Lower lobe of right lung (tissue), 2 donors: ENCODE data around the gene NOS2. TPM values are rescaled to one million over a fixed set of nuclear protein-coding genes. Genes with fewer than 3 reads are reported as not detected.
"Not testable (repeated sequence)": the region's sequence is repeated elsewhere in the genome, so short reads cannot be mapped to it uniquely, and the experiment has no call there.

ENCODE experiments used
- ATAC-seq, 2 donors: fragments of 200-7000 bp; cut with Tn5 transposase; one replicate each; pipeline ENCODE4 v1.9.1; 2020 to 2022; ENCODE audit warnings: mild to moderate bottlenecking in 2 of 2, moderate library complexity in 2 of 2
- DNase-seq: peaks from one replicate; pipeline ENCODE4 v3.0.0-alpha.2; 2020
- H3K27ac ChIP-seq: fragments of 200-600 bp; one replicate; pipeline ENCODE4 v1.8.0; 2022
- H3K27me3 ChIP-seq: fragments of 200-600 bp; one replicate; pipeline ENCODE4 v1.8.0; 2022; ENCODE audit warnings: low read depth
- H3K36me3 ChIP-seq: fragments of 200-600 bp; one replicate; pipeline ENCODE4 v1.8.0; 2022; ENCODE audit warnings: mild to moderate bottlenecking
- H3K4me1 ChIP-seq: fragments of 200-600 bp; one replicate; pipeline ENCODE4 v1.8.0; 2022
- H3K4me3 ChIP-seq: fragments of 200-600 bp; one replicate; pipeline ENCODE4 v1.8.0; 2022; ENCODE audit warnings: mild to moderate bottlenecking
- H3K9me3 ChIP-seq: fragments of 200-600 bp; one replicate; pipeline ENCODE4 v1.8.0; 2022
- intact Hi-C: fragments of 100-400 bp; cut with DNase I; formaldehyde crosslinking; loops from one replicate; pipeline ENCODE4 v1.11.0; 2022
- total RNA-seq: library from RNA; stranded (reverse); fragmentation: NEBNext Ultra II Directional; extraction: Animal tissue kit (Norgen Biotek cat#: 25700); gene quantifications from one replicate; pipeline ENCODE4 v1.2.1, GENCODE V29; 2021
- TF ChIP-seq, protein P1 (sequence below): fragments of 200-600 bp; IDR thresholded peaks from one replicate; pipeline ENCODE4 v1.8.0; 2022; ENCODE audit warnings: antibody characterized with exemption, mild to moderate bottlenecking
- donor health status: DM: no; HTN: yes; CAD: no; lungs with severe emphysema.

The NOS2 gene
- total RNA-seq, 1 donor from 2014 or later, result 0.38 TPM

DNA sequence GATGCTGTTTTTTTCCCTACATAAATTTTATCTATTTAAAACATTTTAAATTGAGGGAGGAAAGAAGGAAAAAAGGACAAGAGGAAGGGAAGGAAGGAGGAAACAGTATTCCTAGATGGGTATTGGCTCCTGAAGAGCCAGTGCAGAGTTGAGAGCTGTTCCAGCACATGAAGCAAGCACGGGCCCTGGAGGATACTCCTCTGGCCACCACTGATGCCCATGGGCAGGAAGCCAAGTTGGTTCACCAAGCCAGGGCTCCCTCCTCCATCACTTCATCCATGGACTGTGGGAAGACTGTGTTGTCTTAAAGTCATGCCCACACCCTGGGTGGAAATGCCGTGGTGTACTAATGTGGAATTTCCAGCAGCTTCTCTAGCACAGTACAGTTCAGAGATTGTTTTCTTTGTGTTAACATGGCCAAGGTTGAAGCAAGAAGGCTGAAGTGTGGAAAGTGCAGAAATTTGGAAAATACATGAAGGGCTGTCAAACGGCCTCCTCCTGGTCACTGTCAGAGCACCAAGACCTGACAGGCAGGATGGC, 23.9 kb upstream of the NOS2 start:
- H3K9me3 ChIP-seq, result no peaks in the 10 kb centered on the region
- intact Hi-C loops, result no loop called here
- TF ChIP-seq, protein P1, sequence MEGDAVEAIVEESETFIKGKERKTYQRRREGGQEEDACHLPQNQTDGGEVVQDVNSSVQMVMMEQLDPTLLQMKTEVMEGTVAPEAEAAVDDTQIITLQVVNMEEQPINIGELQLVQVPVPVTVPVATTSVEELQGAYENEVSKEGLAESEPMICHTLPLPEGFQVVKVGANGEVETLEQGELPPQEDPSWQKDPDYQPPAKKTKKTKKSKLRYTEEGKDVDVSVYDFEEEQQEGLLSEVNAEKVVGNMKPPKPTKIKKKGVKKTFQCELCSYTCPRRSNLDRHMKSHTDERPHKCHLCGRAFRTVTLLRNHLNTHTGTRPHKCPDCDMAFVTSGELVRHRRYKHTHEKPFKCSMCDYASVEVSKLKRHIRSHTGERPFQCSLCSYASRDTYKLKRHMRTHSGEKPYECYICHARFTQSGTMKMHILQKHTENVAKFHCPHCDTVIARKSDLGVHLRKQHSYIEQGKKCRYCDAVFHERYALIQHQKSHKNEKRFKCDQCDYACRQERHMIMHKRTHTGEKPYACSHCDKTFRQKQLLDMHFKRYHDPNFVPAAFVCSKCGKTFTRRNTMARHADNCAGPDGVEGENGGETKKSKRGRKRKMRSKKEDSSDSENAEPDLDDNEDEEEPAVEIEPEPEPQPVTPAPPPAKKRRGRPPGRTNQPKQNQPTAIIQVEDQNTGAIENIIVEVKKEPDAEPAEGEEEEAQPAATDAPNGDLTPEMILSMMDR, result no peak
- no peaks in the 10 kb centered on the region for H3K36me3 ChIP-seq
- H3K4me1 ChIP-seq, result no peaks in the 10 kb centered on the region
- H3K4me3 ChIP-seq, result no peak overlapping the region
- H3K27ac ChIP-seq, result no peak overlapping the region
- no peak for DNase-seq
- ATAC-seq, result no peak
- H3K27me3 ChIP-seq, result no peaks in the 10 kb centered on the region

DNA sequence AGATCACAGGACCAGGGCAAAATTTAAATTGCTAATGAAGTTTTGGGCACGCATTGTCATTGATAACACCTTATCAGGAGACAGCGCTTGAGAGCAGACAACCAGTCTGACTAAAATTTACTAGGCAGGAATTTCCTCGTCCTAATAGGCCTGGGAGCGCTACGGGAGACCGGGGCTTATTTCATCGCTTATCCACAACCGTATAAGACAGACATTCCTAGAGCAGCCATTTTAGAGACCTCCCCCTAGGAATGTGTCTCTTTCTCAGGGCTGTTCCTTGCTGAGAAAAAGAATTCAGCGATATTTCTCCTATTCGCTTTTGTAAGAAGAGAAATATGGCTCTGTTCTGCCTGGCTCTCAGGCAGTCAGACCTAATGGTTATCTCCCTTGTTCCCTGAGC, 21.8 kb upstream of the NOS2 start:
- H3K9me3 ChIP-seq, H3K4me1 ChIP-seq, H3K27ac ChIP-seq, H3K36me3 ChIP-seq, intact Hi-C loops, H3K27me3 ChIP-seq, ATAC-seq, DNase-seq, H3K4me3 ChIP-seq: not testable (repeated sequence)

DNA sequence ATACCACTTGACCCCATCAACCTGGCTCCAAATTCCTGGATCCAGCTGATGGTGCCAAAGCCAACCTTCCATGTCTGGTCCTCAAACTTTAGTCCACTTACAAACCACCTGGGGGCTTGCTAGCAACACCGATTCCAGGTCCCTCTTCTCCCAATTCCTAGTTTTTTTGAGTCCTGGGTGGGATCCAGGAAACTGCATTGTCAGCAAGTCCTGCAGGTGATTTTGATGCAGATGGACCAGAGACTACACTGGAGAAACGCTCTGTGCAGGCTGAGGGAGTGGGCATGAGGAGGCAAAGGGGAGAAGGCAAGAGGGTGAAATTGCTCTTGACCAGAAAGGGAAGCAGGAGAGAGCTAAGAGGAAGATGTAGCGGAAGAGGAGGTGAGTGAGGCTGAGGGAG, 21.0 kb upstream of the NOS2 start:
- no peaks in the 10 kb centered on the region for H3K4me1 ChIP-seq
- no peaks in the 10 kb centered on the region for H3K27me3 ChIP-seq
- ATAC-seq (no peak), DNase-seq (no peak)
- H3K9me3 ChIP-seq, result no peaks in the 10 kb centered on the region
- H3K4me3 ChIP-seq, result no peak overlapping the region
- TF ChIP-seq, protein P1, result no peak
- H3K36me3 ChIP-seq, result no peaks in the 10 kb centered on the region
- intact Hi-C loops, result no loop called here
- no peak overlapping the region for H3K27ac ChIP-seq

DNA sequence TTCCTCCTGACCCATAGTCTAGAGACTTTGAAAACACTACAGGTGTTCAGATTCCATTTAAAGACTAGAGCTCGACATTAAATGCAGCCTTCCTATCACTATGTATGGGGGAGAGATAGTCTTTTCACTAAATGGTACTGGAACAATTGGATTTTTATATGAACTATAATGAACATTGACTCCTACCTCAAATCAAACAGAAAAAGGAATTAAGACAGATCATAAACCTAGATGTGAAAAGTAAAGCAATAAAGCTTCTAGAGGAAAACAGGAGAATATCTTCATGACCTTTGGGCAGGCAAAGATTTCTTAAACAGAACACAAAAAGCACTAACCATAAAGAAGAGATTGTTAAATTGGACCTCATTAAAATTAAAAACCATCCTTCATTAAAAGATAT, 18.8 kb upstream of the NOS2 start:
- TF ChIP-seq, protein P1, result no peak
- DNase-seq (no peak), ATAC-seq (no peak)
- Histone ChIP-seq H3K36me3 (no peaks in the 10 kb centered on the region), H3K27me3 (no peaks in the 10 kb centered on the region), H3K27ac (no peak overlapping the region), H3K9me3 (no peaks in the 10 kb centered on the region), H3K4me3 (no peak overlapping the region), H3K4me1 (no peaks in the 10 kb centered on the region)
- intact Hi-C loops, result no loop called here

DNA sequence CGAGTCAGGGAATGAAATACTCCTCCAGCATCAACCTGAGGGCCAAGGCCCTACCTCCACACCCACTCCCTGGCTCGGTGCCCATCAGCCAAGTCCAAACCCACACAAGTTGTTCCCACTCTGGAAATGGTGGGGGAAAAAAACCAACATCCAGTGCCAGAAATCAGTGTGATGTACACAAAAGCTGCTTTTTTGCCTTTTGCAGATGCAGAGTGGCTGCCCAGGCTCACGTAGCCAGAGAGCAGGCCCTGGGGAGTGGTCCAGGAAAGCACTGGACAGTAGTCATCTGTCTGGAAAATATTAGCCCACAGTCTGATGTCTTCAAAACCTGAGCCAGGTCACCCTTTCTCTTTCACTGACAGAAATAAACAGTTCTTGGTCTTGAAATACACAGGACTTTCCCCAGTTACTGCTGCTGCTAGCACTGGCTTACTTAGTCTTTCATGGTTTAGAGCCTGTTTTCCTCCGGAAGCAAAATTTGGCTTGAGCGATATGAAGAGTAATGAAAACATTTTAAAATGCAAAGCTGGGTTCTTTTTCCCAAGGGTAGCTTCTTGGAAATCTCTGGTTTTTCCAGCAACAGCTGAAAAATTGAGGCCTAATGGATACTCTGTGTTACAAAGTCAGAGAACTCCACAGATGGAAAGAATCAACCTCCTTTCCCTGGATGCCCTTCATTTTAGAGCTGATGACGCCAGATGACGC, 18.2 kb upstream of the NOS2 start:
- DNase-seq (no peak), ATAC-seq (no peak)
- no peak overlapping the region for H3K27ac ChIP-seq
- H3K36me3 ChIP-seq, result no peaks in the 10 kb centered on the region
- H3K27me3 ChIP-seq, result no peaks in the 10 kb centered on the region
- H3K4me3 ChIP-seq, result no peak overlapping the region
- TF ChIP-seq, protein P1, result no peak
- H3K9me3 ChIP-seq, result no peaks in the 10 kb centered on the region
- H3K4me1 ChIP-seq, result no peaks in the 10 kb centered on the region
- intact Hi-C loops, result no loop called here

DNA sequence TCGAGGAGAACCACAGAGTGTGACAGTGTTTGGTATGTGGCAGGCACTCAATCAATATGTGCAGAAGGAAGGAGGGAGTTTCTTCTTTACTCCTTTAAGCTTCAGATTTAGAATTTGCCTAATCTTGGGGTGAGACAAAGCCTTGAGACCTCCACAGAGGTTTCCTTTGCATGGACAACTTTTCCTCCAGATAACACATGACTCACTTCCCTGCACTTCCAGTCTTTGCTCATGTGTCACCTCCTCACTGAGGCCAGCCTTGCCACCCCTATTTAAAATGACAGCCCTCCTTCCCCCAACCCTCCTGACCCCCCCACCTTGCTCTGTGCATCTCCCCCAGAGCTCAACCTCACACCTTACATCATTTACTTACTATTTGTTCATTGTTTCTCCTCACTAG, 17.4 kb upstream of the NOS2 start:
- Histone ChIP-seq H3K4me1 (no peaks in the 10 kb centered on the region), H3K9me3 (no peaks in the 10 kb centered on the region), H3K36me3 (no peaks in the 10 kb centered on the region), H3K4me3 (no peak overlapping the region), H3K27me3 (no peaks in the 10 kb centered on the region), H3K27ac (no peak overlapping the region)
- DNase-seq (no peak), ATAC-seq (no peak)
- TF ChIP-seq, protein P1, result no peak
- intact Hi-C loops, result no loop called here
